Neural crest cell (in vitro differentiated cells): ENCODE data around the gene PHF21B. TPM values are rescaled to one million over a fixed set of nuclear protein-coding genes. Genes with fewer than 3 reads are reported as not detected.

Experiments
- DNase-seq: peaks from one replicate; pipeline ENCODE4 v3.0.0; 2021; ENCODE audit warnings: low read depth, mixed read lengths, low spot score
- H3K27ac Mint-ChIP-seq: one replicate; pipeline ENCODE4 v1.8.0; 2021; ENCODE audit warnings: mild to moderate bottlenecking, mixed read lengths; ENCODE audit not compliant: unreplicated experiment
- H3K27me3 Mint-ChIP-seq: 2 replicates; pipeline ENCODE4 v1.8.0; 2021; ENCODE audit warnings: low read depth, mild to moderate bottlenecking, mixed read lengths
- H3K36me3 Mint-ChIP-seq: 2 replicates; pipeline ENCODE4 v1.8.0; 2021; ENCODE audit warnings: low read depth, mild to moderate bottlenecking, mixed read lengths
- H3K4me1 Mint-ChIP-seq: 2 replicates; pipeline ENCODE4 v1.8.0; 2021; ENCODE audit warnings: mixed read lengths
- H3K4me3 Mint-ChIP-seq: one replicate; pipeline ENCODE4 v1.8.0; 2021; ENCODE audit warnings: mild to moderate bottlenecking, mixed read lengths
- H3K9me3 Mint-ChIP-seq: 2 replicates; pipeline ENCODE4 v1.8.0; 2021; ENCODE audit warnings: mixed read lengths
- total RNA-seq: library from RNA; stranded (reverse); gene quantifications from 2 replicates; pipeline ENCODE4 v1.2.1, GENCODE V29; 2021
- TF ChIP-seq, protein P1 (sequence below): fragments of 200-600 bp; sonication (generic); conservative IDR thresholded peaks from 2 replicates; pipeline ENCODE4 v1.5.0; 2021; ENCODE audit warnings: antibody characterized with exemption, mild to moderate bottlenecking

Gene PHF21B
- total RNA-seq, 1 donor from 2014 or later = 40.4 TPM

DNA sequence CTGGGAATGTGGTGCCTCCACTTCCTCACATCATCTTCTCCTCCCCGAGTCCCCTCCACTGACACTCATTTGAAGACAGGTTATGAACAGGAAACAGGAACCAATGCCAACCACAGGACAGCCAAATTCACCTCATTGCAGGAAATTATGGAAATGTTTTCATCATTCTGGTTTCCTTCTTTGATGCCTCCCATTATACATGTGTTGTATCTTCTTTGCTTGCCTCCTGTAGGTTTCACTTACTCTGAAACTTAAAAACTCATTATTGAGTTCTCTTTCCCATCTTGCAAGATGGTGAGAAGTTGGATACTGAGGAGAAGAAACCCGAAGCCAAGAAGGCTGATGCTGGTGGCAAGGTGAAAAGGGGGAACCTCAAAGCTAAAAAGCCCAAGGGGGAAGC is 108.5 kb downstream of the PHF21B start:
- H3K9me3 Mint-ChIP-seq = peaks cover 2% of the 10 kb centered on the region
- H3K27ac Mint-ChIP-seq = no peak overlapping the region
- TF ChIP-seq, protein P1, sequence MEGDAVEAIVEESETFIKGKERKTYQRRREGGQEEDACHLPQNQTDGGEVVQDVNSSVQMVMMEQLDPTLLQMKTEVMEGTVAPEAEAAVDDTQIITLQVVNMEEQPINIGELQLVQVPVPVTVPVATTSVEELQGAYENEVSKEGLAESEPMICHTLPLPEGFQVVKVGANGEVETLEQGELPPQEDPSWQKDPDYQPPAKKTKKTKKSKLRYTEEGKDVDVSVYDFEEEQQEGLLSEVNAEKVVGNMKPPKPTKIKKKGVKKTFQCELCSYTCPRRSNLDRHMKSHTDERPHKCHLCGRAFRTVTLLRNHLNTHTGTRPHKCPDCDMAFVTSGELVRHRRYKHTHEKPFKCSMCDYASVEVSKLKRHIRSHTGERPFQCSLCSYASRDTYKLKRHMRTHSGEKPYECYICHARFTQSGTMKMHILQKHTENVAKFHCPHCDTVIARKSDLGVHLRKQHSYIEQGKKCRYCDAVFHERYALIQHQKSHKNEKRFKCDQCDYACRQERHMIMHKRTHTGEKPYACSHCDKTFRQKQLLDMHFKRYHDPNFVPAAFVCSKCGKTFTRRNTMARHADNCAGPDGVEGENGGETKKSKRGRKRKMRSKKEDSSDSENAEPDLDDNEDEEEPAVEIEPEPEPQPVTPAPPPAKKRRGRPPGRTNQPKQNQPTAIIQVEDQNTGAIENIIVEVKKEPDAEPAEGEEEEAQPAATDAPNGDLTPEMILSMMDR = no peak
- H3K27me3 Mint-ChIP-seq = no peaks in the 10 kb centered on the region
- DNase-seq = no peak
- H3K4me1 Mint-ChIP-seq = no peaks in the 10 kb centered on the region
- H3K36me3 Mint-ChIP-seq = peaks cover 59% of the 10 kb centered on the region
- H3K4me3 Mint-ChIP-seq = no peak overlapping the region

DNA sequence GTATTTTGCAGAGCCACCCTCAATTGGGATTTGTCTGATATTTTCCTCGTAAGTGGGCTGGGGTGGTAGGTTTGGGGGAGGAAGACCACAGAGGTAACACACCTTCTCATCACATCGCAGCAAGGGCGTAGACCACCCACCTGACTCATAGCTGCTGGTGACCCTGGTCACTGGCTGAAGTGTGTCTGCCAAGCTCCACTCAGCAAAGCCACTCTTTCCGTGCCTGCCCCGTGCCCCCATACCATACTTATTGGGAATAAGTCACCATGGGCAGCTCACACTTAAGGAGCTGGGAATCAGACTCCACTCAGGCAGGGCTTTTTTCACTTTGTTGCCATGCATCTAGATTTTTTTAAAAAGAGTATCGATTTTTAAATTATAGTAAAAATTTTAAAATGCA is 111.6 kb downstream of the PHF21B start:
- Mint-ChIP-seq H3K4me3 (no peak overlapping the region), H3K27ac (no peak overlapping the region), H3K4me1 (peaks cover 7% of the 10 kb centered on the region), H3K9me3 (peaks cover 2% of the 10 kb centered on the region), H3K36me3 (peaks cover 42% of the 10 kb centered on the region), H3K27me3 (no peaks in the 10 kb centered on the region)
- no peak for DNase-seq
- TF ChIP-seq, protein P1 = no peak

DNA sequence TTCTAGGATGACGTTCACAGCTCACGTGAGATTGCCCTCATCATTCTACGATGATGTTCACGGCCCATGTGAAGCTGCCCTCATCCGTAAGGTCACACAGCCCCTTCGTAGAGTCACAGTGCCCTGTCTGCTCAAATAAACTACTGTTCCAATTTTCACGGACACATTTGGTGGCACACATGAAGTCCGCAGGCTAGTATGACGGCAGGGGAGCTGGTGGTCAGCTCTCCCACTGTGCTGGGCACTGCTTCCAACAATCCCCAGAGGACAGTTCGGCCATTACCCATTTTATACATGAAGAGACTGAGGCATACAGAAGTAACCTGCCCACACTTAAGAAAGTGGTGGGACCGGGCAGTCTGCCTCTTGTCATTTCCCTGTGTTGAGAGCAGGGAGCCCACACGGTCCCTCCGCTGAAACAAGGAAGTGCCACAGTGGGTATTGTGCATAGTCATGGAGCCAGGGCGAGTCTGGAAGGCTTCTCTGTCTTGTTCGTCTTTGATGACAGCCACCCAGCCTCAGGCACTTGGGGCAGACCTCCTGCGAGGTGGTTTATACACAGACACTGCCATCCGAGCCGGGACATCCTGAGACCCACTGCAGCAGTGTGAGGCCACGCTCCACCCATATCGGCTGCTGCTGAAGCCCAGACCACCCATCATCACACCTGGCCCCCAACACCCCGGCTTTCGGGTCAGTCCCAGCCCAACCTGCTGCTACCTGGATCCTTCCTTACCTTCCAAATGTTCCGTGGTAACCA is 114.3 kb downstream of the PHF21B start:
- Mint-ChIP-seq H3K36me3 (peaks cover 16% of the 10 kb centered on the region), H3K4me3 (no peak overlapping the region), H3K27me3 (no peaks in the 10 kb centered on the region), H3K4me1 (peaks cover 7% of the 10 kb centered on the region), H3K9me3 (no peaks in the 10 kb centered on the region), H3K27ac (no peak overlapping the region)
- TF ChIP-seq, protein P1 = no peak
- DNase-seq = no peak

DNA sequence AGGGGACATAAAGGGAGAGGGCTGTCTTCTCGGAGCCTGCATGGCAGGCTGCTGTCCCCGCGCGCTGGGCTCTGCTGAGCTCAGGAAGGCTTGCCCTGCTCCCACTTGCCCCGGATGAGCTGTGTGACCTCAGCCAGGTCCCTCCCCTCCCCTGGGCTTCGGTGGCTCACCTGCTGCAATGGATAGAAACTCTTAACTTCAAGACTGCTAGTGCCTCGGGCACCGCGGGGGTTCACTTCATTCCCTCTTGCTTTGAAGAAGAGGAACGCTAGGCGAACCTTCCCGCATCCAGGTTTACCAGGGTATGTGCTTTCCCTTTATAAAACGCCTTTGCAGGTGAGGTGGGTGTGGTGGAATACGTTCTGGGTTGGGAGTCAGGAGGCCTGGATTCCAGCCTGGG is 115.0 kb downstream of the PHF21B start:
- Mint-ChIP-seq H3K27me3 (no peaks in the 10 kb centered on the region), H3K9me3 (no peaks in the 10 kb centered on the region)
- DNase-seq = no peak

DNA sequence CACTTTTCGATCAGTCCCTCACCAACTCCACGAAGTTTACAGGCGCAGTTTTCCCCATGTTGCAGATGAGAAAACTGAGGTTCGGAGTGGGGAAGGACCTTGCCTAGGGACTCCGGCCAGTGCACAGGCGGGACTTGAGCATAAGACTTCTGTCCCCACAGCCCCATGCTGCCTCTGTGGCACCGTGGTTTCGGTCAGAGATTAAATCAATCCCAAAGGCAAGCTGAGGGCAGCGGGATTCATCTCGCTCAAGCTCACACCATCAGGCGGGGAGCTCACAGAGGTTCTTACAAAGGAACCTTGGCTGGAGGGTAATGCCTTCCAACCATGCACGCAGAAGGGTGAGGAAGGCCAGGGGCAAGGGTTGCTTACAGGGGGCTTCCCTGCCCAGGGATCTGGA is 115.5 kb downstream of the PHF21B start:
- TF ChIP-seq, protein P1 = no peak
- Mint-ChIP-seq H3K9me3 (no peaks in the 10 kb centered on the region), H3K27me3 (no peaks in the 10 kb centered on the region), H3K4me3 (no peak overlapping the region), H3K36me3 (peaks cover 13% of the 10 kb centered on the region), H3K4me1 (peaks cover 7% of the 10 kb centered on the region), H3K27ac (no peak overlapping the region)
- DNase-seq = no peak

More for the DNA sequence above, 115.0 kb downstream of the PHF21B start:
- Mint-ChIP-seq H3K27ac (no peak overlapping the region), H3K36me3 (peaks cover 13% of the 10 kb centered on the region), H3K4me1 (peaks cover 7% of the 10 kb centered on the region), H3K4me3 (no peak overlapping the region)
- TF ChIP-seq, protein P1 = no peak
